ENCODE measurements around the gene ENDOU.
"Not testable (repeated sequence)": the region's sequence is repeated elsewhere in the genome, so short reads cannot be mapped to it uniquely, and the experiment has no call there.

Gene ENDOU

DNA sequence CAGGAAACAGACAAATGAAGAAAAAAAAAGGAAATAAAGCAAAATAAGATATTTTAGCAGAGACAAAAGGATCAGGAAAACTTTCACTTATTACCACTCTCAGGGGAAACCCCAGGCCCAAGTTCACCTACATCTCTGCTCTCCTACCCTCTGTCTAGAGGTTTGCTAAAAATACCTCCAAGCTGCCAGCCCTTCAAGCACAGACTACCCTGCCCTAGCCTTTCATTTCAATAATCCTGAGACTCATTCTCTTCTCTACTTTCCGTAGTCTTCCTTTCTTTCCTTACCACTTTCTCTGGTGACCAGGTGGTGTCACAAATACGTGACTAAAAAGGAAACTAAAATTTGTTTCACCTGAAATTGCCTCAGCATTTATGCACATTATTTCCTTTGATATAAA lies 53.2 kb downstream of the ENDOU start:
- DNase-seq, result no peak

DNA sequence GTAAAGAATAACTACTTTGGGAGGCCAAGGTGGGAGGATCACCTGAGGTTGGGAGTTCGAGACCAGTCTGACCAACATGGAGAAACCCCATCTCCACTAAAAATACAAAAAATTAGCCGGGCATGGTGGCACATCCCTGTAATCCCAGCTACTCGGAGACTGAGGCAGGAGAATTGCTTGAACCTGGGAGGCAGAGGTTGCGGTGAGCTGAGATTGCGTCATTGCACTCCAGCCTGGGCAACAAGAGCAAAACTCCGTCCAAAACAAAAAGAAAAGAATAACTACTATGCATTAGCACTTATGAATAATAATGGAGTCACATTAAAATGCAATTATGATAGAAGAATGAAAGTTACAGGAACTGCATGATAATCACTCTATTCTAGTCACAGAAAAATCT lies 57.4 kb downstream of the ENDOU start:
- not testable (repeated sequence) for DNase-seq

Data from activated CD8-positive, alpha-beta memory T cell treated with anti-CD3 and anti-CD28 coated beads for 24 hours (primary cell).